Islet of Langerhans (tissue), 1 donor: ENCODE measurements around the gene SRBD1.

Experiments
- FAIRE-seq: peaks from one replicate; lab custom pipeline; 2011; peaks lifted over from hg19 to GRCh38; lab: Jason Lieb, UNC

Gene SRBD1

GRCh38 chr2:45373534-45373933 is 237.5 kb downstream of the SRBD1 start:
- FAIRE-seq = no peak

- FAIRE-seq = no peak
Measured at GRCh38 chr2:45370369-45370768, 240.7 kb downstream of the SRBD1 start.

- FAIRE-seq = no peak
Measured at GRCh38 chr2:45368792-45369191, 242.3 kb downstream of the SRBD1 start.

GRCh38 chr2:45361666-45362065 is 249.4 kb downstream of the SRBD1 start:
- FAIRE-seq = no peak

GRCh38 chr2:45354776-45355175 is 256.3 kb downstream of the SRBD1 start:
- FAIRE-seq = no peak

- no peak for FAIRE-seq
Measured at GRCh38 chr2:45353879-45354278, 257.2 kb downstream of the SRBD1 start.

GRCh38 chr2:45352506-45352905 is 258.6 kb downstream of the SRBD1 start:
- FAIRE-seq = no peak

GRCh38 chr2:45345331-45346234 is 265.5 kb downstream of the SRBD1 start:
- FAIRE-seq = no peak

- no peak for FAIRE-seq
Measured at GRCh38 chr2:45344502-45344901, 266.6 kb downstream of the SRBD1 start.

GRCh38 chr2:45344071-45344470 is 267.0 kb downstream of the SRBD1 start:
- FAIRE-seq = no peak

GRCh38 chr2:45343251-45344017 is 267.6 kb downstream of the SRBD1 start:
- FAIRE-seq = no peak

- no peak for FAIRE-seq
Measured at GRCh38 chr2:45340318-45340717, 270.7 kb downstream of the SRBD1 start.

GRCh38 chr2:45339253-45339652 is 271.8 kb downstream of the SRBD1 start:
- no peak for FAIRE-seq
